Endothelial cell of umbilical vein (primary cell): Measurements from ENCODE around the gene ANO4.

Experiments used
- EZH2 ChIP-seq: IDR thresholded peaks from 2 replicates; pipeline ENCODE4 v1.6.1; 2012; ENCODE audit warnings: borderline replicate concordance, low read depth, mild to moderate bottlenecking, moderate library complexity, low read length, inconsistent platforms; ENCODE audit not compliant: severe bottlenecking
- FOS ChIP-seq: IDR thresholded peaks from 2 replicates; pipeline ENCODE4 v1.6.1; 2011; ENCODE audit warnings: mild to moderate bottlenecking, low read length, moderate library complexity, borderline replicate concordance; ENCODE audit not compliant: insufficient read depth
- JUN ChIP-seq: IDR thresholded peaks from 2 replicates; pipeline ENCODE4 v1.6.1; 2011; ENCODE audit warnings: borderline replicate concordance, low read depth; ENCODE audit not compliant: insufficient read length, insufficient read depth
- MYC ChIP-seq: IDR thresholded peaks from one replicate; pipeline ENCODE4 v1.6.1; 2011; ENCODE audit warnings: mild to moderate bottlenecking, low read depth, low read length
- POLR2A ChIP-seq: IDR thresholded peaks from 2 replicates; pipeline ENCODE4 v1.6.1; 2012; ENCODE audit warnings: low read depth, mild to moderate bottlenecking, control low read depth, low read length
- POLR2AphosphoS5 ChIP-seq: IDR thresholded peaks from 2 replicates; pipeline ENCODE4 v1.6.1; 2012; ENCODE audit warnings: low read depth, mild to moderate bottlenecking, control low read depth, low read length, moderate library complexity; ENCODE audit not compliant: insufficient read depth
- TF ChIP-seq, protein P1 (sequence below), 2 donors: IDR thresholded peaks; 1 replicate in 1 of 2; 2 replicates in 1 of 2; pipeline ENCODE4 v1.5.1; 2011; ENCODE audit warnings: low read length in 2 of 2, mild to moderate bottlenecking in 2 of 2, moderate library complexity in 2 of 2, control low read depth in 1 of 2, inconsistent platforms in 1 of 2, low read depth in 1 of 2; ENCODE audit not compliant: insufficient read depth in 1 of 2; ENCODE audit errors: extremely low read depth in 1 of 2
- TF ChIP-seq, protein P2 (sequence below): IDR thresholded peaks from 2 replicates; pipeline ENCODE4 v1.6.1; 2011; ENCODE audit not compliant: insufficient read depth, insufficient read length

DNA sequence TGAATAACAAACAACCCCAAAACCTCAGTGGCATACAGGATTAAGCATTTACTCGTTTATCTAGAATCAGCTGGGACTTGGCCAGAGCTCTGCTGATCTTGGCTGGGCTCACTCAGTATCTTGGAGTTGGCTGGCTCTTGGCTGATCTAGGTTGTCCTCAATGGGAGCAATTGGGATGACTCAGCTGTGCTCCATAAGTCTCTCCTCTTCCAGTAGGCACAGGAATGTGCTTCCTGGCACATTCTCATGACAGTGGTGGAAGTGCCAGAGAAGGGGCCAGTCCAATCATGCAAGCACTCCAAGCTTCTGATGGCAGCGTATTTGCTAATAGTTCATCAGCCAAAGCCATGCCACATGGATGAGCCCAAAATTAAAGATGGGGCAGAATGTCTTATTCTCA, 41.7 kb upstream of the ANO4 start:
- TF ChIP-seq, protein P1, sequence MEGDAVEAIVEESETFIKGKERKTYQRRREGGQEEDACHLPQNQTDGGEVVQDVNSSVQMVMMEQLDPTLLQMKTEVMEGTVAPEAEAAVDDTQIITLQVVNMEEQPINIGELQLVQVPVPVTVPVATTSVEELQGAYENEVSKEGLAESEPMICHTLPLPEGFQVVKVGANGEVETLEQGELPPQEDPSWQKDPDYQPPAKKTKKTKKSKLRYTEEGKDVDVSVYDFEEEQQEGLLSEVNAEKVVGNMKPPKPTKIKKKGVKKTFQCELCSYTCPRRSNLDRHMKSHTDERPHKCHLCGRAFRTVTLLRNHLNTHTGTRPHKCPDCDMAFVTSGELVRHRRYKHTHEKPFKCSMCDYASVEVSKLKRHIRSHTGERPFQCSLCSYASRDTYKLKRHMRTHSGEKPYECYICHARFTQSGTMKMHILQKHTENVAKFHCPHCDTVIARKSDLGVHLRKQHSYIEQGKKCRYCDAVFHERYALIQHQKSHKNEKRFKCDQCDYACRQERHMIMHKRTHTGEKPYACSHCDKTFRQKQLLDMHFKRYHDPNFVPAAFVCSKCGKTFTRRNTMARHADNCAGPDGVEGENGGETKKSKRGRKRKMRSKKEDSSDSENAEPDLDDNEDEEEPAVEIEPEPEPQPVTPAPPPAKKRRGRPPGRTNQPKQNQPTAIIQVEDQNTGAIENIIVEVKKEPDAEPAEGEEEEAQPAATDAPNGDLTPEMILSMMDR (IDR thresholded peaks at IDR 0.05; ENCODE audit: extremely low read depth in 1 of 2, insufficient read depth in 1 of 2, low read depth in 1 of 2, low read length in 2 of 2), result no peak
- TF ChIP-seq POLR2AphosphoS5, result no peak
- TF ChIP-seq, protein P2, sequence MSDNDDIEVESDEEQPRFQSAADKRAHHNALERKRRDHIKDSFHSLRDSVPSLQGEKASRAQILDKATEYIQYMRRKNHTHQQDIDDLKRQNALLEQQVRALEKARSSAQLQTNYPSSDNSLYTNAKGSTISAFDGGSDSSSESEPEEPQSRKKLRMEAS, result no peak
- no peak for TF ChIP-seq EZH2
- TF ChIP-seq POLR2A, result no peak
- no peak for TF ChIP-seq FOS
- TF ChIP-seq JUN, result no peak
- no peak for TF ChIP-seq MYC
